ENCODE data around the gene DISC1.

- TF ChIP-seq MAZ (IDR thresholded peaks at IDR 0.05; ENCODE audit: borderline replicate concordance, low read depth, low read length) (no peak), MAZ (CRISPR knock-in tag; IDR thresholded peaks at IDR 0.05; ENCODE audit: low read depth) (no peak), ELF4 (CRISPR knock-in tag; IDR thresholded peaks at IDR 0.05; ENCODE audit: borderline replicate concordance) (no peak), ZNF143 (CRISPR knock-in tag; IDR thresholded peaks at IDR 0.05) (no peak), ZNF274 (CRISPR knock-in tag; IDR thresholded peaks at IDR 0.05) (no peak), ATF1 (CRISPR knock-in tag; IDR thresholded peaks at IDR 0.05) (no peak), ZNF737 (CRISPR knock-in tag; IDR thresholded peaks at IDR 0.05; ENCODE audit: borderline replicate concordance) (no peak), ZZZ3 (CRISPR knock-in tag; IDR thresholded peaks at IDR 0.05; ENCODE audit: borderline replicate concordance) (no peak), CEBPZ (IDR thresholded peaks at IDR 0.05; ENCODE audit: low read length) (no peak), ZBTB4 (CRISPR knock-in tag; IDR thresholded peaks at IDR 0.05; ENCODE audit: borderline replicate concordance) (no peak), E2F5 (CRISPR knock-in tag; conservative IDR thresholded peaks at IDR 0.05) (no peak)
Observed at GRCh38 chr1:231926933-231927332, 300.3 kb downstream of the DISC1 start.
